Globus pallidus (tissue), 1 donor: Measurements from ENCODE around the gene TM6SF1.
"Not testable (repeated sequence)": the region's sequence is repeated elsewhere in the genome, so short reads cannot be mapped to it uniquely, and the experiment has no call there.

Experiments used
- DNase-seq: peaks from one replicate; pipeline ENCODE4 v3.0.0-alpha.2; 2015; ENCODE audit warnings: low spot score

TM6SF1 gene

GRCh38 chr15:83115831-83116565, 8.6 kb downstream of the TM6SF1 start:
- DNase-seq: no peak

GRCh38 chr15:83118291-83118827, 10.9 kb downstream of the TM6SF1 start:
- no peak for DNase-seq

- DNase-seq: no peak
Observed at GRCh38 chr15:83118968-83119367, 11.5 kb downstream of the TM6SF1 start.

GRCh38 chr15:83119968-83120581, 12.6 kb downstream of the TM6SF1 start:
- DNase-seq: no peak

DNA sequence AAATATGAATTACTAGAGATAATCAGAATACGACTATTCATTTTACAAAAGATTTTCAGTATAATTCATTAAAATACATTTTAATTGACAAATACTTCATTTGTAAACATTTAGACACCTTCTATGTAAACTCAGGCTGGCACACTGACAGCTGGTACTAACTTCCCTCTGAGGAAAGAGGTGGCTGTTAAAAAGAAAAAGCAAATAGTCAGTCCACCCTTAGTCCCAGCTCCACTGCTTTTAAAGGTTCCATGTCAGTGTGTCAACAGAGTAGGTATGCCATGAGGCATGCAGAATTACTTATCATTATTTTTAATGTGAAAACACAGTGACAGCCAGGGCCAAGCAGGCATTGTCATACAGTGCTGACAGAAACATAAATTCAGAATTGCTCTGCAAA, 16.1 kb downstream of the TM6SF1 start:
- DNase-seq: no peak

DNA sequence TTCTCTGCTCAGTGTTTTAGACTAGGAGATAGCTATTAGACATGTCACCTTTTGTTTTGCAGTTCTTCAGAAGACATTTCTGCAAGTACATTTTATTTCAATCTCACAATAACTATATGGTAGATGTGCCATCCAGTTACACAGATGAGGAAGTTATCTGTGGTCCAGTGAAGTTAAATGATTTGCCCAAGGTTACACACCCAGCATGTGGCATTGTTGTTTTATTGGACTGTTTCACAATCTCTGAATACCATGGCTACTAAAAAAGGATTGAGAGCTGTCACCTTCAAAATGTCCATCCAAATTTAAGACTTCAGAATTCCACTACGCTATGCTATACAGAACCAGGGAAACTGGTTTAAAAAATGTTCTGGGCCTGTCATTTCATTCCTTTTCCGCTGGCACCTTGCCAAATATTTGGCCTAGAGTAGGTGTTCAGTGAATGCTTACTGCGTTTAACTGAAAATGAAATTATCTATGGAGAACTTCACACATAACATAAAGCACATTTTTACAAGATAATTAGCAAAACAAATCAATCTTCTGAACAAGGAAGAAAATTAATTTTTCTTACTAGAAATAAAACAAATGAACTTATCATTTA, 20.2 kb downstream of the TM6SF1 start:
- no peak for DNase-seq

GRCh38 chr15:83129791-83130190, 22.3 kb downstream of the TM6SF1 start:
- no peak for DNase-seq

- no peak for DNase-seq
Observed at GRCh38 chr15:83132861-83133523, 25.5 kb downstream of the TM6SF1 start.

DNA sequence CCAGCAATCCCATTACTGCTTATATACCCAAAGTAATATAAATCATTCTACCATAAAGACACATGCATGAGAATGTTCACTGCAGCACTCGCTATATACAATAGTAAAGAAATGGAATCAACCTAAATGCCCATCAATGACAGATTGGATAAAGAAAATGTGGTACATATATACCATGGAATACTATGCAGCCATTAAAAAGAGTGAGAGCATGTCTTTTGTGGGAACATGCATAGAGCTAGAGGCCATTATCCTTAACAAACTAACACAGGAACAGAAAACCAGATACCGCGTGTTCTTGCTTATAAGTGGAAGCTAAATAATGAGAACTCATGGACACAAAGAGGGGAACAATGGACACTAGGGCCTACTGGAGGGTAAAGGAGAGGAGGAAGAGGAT, 34.7 kb downstream of the TM6SF1 start:
- DNase-seq: not testable (repeated sequence)

DNA sequence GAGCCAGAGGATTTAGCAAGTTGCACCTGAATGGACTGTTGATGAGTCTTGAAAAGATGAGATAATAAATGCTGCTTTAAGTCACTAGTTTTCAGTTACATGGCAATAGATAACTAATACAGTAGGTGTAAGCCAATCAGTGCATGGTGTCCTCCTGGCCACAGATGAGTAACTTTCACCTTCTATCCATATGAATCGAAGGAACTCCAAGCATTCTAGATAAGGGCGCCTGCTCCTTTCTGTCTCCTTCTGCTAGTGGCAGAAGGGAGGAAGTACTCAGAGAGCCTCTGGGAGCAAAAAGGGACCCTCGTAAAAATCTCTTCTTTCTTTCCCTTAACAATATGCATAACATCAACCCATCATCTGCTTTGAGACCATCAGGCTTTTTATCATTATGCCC, 37.3 kb downstream of the TM6SF1 start:
- no peak for DNase-seq

DNA sequence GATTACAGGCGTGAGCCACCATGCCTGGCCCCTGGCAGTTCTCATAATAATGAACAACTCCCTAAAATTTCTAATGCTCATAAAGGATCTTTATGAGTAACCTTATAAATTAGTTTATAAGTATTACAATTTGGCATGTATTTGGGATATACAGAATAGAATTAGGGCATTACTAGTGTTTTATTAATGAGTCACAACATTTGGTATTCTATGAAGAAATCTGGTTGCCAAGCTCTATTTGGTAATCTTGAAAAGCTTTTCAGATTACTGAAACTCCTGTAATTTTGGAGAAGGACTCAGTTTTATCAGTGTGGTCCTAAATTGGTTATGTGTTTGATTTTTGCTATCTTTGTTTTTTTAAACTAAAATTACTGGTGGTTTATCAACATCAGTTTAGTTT, 45.8 kb downstream of the TM6SF1 start:
- DNase-seq: no peak

DNA sequence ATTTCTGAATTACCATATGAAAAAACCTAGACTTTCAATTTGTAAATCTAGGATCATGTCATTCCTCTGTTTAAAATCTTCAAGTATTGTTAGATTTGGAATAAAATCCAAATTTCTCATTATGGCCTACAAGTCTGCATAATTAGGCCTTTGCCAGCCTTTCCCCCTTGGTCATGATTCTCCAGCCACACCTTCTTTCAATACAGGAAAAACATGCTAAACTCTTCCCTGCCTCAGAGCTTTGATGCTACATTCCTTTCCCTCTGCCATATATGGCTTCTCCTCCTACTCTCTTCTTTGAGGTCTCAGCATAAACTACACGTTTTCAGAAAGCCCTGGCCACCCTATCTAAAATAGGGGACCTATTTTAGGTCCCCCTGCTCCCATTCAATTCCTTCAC, 48.5 kb downstream of the TM6SF1 start:
- DNase-seq: no peak

GRCh38 chr15:83158393-83158792, 50.9 kb downstream of the TM6SF1 start:
- DNase-seq: no peak

- DNase-seq: no peak
Observed at GRCh38 chr15:83160741-83161140, 53.3 kb downstream of the TM6SF1 start.

- DNase-seq: no peak
Observed at GRCh38 chr15:83163032-83163431, 55.6 kb downstream of the TM6SF1 start.

DNA sequence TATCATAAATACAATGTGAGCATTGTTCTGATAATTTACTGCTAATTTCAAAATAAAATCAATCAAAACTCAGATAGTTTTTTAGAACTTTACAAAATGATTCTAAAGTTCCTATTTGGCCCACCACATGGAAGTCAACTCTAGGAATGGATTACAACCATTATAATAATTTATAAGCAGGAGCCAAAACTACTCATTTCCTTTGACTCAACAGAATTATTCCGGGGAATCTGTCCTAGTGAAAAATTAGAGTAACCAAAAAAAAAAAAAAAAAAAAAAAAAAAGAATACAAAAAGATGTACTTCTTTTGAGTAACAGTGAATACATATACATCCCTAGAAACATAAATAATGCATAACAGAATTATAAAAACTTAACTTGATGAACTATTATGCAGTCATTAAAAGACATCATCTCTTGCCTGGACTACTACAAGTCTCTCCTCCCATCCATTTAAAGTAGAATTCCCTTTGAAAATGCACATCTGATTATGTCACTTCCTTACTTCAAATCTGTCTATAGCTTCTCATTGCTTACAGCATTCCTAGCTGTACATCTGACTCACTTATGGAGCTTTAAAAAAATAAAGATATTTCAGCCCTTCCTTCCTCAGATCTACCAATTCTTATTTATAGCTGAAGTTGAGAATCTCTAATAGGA, 56.8 kb downstream of the TM6SF1 start:
- DNase-seq: no peak

- no peak for DNase-seq
Observed at GRCh38 chr15:83164771-83165404, 57.4 kb downstream of the TM6SF1 start.

DNA sequence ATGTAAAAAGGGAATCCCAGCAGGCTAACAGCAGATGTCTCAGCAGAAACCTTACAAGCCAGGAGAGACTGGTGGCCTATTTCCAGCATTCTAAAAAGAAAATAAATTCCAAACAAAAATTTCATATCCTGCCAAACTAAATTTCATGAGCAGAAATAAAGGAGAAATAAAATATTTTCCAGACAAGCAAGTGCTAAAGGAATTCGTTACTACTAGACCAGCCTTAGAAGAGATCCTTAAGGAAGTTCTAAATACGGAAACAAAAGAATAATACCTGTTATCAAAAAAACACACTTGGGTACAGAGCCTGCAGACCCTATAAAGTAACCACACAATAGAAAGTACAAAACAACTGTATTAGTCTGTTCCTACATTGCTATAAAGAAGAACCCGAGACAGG, 58.8 kb downstream of the TM6SF1 start:
- no peak for DNase-seq

DNA sequence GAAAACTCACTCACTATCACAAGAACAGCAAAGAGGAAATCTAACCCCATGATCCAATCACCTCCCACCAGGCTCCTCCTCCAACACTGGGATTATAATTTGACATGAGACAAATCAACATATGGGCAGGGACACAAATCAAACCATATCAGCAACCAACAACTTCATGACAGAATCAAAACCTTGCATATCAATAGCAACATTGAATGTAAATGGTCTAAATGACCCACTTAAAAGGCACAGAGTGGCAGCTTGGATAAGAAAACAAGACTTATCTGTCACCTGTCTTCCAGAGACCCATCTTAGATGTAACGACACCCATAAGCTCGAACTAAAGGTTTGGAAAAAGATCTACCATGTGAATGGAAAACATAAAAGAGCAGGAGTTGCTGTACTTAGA, 59.4 kb downstream of the TM6SF1 start:
- no peak for DNase-seq

DNA sequence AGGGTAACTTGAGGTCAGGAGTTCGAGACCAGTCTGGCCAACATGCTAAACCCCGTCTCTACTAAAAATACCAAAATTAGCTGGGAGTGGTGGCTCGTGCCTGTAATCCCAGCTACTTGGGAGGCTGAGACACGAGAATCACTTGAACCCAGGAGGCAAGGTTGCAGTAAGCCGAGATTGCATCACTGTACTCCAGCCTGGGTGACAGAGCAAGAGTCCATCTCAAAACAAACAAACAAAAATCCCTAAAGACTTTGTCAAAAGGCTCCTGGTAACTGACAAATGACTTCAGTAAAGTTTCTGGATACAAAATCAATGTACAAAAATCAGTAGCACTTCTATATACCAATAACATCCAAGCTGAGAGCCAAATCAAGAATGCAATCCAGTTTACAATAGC, 62.1 kb downstream of the TM6SF1 start:
- DNase-seq: not testable (repeated sequence)

GRCh38 chr15:83170474-83171165, 63.2 kb downstream of the TM6SF1 start:
- no peak for DNase-seq
